ENCODE data around the gene HTR7. TPM values are rescaled to one million over a fixed set of nuclear protein-coding genes. Genes with fewer than 3 reads are reported as not detected.
A peak's percentile ranks its signal among the peaks of the same experiment; 100 is the strongest.

Gene HTR7
- total RNA-seq, 1 experiment from 2014 or later: not detected

DNA sequence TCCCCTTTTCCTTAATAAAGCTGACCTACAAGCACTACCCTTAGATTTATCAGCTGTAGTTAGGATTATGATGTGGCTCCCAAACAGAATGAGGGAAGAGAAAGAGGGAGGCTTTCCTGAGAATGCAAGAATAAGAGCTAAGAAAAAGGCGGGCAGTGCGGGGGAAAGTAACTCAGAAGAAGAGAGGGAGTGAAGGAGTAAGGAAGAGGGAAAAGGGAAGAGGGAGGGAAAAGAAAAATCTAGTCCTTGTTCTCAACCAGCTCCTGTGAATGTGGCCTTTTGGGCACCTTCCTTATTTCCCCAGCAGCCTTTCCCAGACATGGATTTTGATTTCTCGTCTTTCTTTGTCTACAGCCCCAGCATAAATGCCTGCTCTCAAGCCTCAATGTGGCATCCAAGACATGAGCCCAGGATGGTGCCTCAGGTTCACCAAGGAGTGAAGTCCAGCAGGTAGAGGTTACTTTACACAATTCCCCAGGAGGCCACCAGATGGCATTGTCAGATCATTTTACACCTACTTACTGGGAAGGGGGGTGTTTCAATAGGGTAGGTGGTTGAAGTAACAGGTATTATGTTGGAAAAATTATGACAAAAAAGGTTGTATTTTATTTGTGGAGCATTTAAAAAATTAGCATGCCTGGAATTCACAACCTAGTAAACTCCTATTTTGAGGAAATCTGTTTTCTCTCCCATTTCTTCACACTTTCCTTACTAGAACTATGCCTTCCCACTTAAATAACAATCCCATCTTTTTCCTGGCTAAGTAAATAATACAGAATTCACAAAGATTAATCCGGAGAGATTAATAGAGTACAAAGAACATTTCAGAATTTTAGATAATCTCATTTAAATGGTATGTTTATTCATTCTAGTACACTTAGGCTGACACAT lies 106.5 kb downstream of the HTR7 start:
- intact Hi-C loops (cut with micrococcal nuclease; ENCODE audit: unreplicated experiment): loop anchor here (1.0 to 2.0 kb wide), 5 partner anchors 37 to 959 kb away; partner anchors contain the start of gene RPP30

DNA sequence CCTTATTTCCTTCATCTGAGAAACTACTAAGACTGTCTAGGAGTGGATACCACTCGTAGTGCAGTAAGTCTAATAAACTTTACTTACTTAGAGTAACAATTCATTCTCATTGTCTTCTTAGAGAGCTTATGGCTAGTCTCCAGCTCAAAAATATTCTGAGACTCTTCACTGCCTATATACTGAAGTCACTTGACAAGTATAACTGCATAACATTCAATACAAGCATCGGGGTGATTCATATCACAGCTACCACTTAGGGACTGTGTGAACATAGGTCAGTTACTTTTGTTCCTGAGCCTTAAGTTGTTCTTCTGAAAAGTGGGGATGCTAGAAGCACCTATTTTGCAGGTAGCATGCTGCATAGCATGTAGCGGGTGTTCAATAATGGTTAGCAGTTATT lies 111.0 kb downstream of the HTR7 start:
- TF ChIP-seq, protein P1, sequence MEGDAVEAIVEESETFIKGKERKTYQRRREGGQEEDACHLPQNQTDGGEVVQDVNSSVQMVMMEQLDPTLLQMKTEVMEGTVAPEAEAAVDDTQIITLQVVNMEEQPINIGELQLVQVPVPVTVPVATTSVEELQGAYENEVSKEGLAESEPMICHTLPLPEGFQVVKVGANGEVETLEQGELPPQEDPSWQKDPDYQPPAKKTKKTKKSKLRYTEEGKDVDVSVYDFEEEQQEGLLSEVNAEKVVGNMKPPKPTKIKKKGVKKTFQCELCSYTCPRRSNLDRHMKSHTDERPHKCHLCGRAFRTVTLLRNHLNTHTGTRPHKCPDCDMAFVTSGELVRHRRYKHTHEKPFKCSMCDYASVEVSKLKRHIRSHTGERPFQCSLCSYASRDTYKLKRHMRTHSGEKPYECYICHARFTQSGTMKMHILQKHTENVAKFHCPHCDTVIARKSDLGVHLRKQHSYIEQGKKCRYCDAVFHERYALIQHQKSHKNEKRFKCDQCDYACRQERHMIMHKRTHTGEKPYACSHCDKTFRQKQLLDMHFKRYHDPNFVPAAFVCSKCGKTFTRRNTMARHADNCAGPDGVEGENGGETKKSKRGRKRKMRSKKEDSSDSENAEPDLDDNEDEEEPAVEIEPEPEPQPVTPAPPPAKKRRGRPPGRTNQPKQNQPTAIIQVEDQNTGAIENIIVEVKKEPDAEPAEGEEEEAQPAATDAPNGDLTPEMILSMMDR (IDR thresholded peaks at IDR 0.05; ENCODE audit: insufficient read depth in 1 of 2, low read depth in 1 of 2, low read length in 1 of 2, severe bottlenecking in 1 of 2, unreplicated experiment in 1 of 2): no peak
- Histone ChIP-seq H3K36me3 (ENCODE audit: control insufficient read depth, insufficient read depth, low read length) (no peaks in the 10 kb centered on the region), H3K4me3 (ENCODE audit: low read depth, low read length) (no peak overlapping the region), H3K4me1 (no peaks in the 10 kb centered on the region), H3K27me3 (replicated peaks; ENCODE audit: control insufficient read depth, insufficient read depth, low read length) (no peaks in the 10 kb centered on the region), H3K9me3 (no peaks in the 10 kb centered on the region)
- Mint-ChIP-seq H3K9me3 (ENCODE audit: unreplicated experiment) (no peaks in the 10 kb centered on the region), H3K27me3 (ENCODE audit: insufficient read depth, unreplicated experiment) (peaks cover 9% of the 10 kb centered on the region), H3K27ac (ENCODE audit: unreplicated experiment) (no peak overlapping the region), H3K4me3 (ENCODE audit: unreplicated experiment) (no peak overlapping the region), H3K4me1 (ENCODE audit: low read depth, unreplicated experiment) (no peaks in the 10 kb centered on the region), H3K36me3 (ENCODE audit: insufficient read depth, unreplicated experiment) (no peaks in the 10 kb centered on the region)
- intact Hi-C loops (cut with micrococcal nuclease; ENCODE audit: unreplicated experiment): no loop called here
- no peak for DNase-seq
- ChIA-PET CTCF (no interaction called here), POLR2A (no interaction called here)
- no TSS peak for BruUV-seq (replicated peaks)

More for the DNA sequence above, 106.5 kb downstream of the HTR7 start:
- Histone ChIP-seq H3K27me3 (replicated peaks; ENCODE audit: control insufficient read depth, insufficient read depth, low read length) (no peaks in the 10 kb centered on the region), H3K4me1 (no peaks in the 10 kb centered on the region), H3K9me3 (0 out of 2 replicates have a peak, but pooled peaks cover 3% of the 10 kb centered on the region), H3K36me3 (ENCODE audit: control insufficient read depth, insufficient read depth, low read length) (no peaks in the 10 kb centered on the region), H3K4me3 (ENCODE audit: low read depth, low read length) (no peak overlapping the region)
- ChIA-PET CTCF (interaction anchor here (0.6 to 1.5 kb wide), 5 partner anchors 23 to 120 kb away, joined by 3 to 5 read pairs (median 3); partner anchors contain the start of gene RPP30), POLR2A (no interaction called here)
- peaks cover 10% of the 10 kb centered on the region for H3K27me3 Mint-ChIP-seq (ENCODE audit: insufficient read depth, unreplicated experiment)
- no peaks in the 10 kb centered on the region for H3K9me3 Mint-ChIP-seq (ENCODE audit: unreplicated experiment)
- peak; percentile 52 to 70 for DNase-seq
- TF ChIP-seq, protein P1 (IDR thresholded peaks at IDR 0.05; ENCODE audit: insufficient read depth in 1 of 2, low read depth in 1 of 2, low read length in 1 of 2, severe bottlenecking in 1 of 2, unreplicated experiment in 1 of 2): peak; percentile 80 to 82
- no peaks in the 10 kb centered on the region for H3K4me1 Mint-ChIP-seq (ENCODE audit: low read depth, unreplicated experiment)
- H3K27ac Mint-ChIP-seq (ENCODE audit: unreplicated experiment): no peak overlapping the region
- no TSS peak for BruUV-seq (replicated peaks)
- no peak overlapping the region for H3K4me3 Mint-ChIP-seq (ENCODE audit: unreplicated experiment)
- no peaks in the 10 kb centered on the region for H3K36me3 Mint-ChIP-seq (ENCODE audit: insufficient read depth, unreplicated experiment)

DNA sequence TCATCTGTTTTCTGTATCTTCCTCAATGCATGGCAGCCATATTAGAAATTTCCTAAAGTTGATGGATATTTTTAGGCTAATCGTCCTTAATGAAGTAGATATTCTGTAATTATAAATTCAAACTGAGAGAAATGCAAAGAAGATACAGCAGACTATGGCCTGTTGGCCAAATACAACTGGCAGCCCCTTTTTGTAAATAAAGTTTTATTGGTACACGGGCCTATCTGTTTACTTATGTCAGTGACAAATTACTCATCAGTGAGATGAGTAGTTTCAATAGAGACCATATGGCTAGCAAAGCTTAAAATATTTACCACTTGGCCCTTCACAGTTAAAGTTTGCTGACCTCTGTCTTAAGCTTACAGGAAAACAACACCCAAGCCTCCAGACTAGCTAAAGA lies 112.3 kb downstream of the HTR7 start:
- H3K4me1 Mint-ChIP-seq (ENCODE audit: low read depth, unreplicated experiment): no peaks in the 10 kb centered on the region
- H3K27me3 Mint-ChIP-seq (ENCODE audit: insufficient read depth, unreplicated experiment): peaks cover 9% of the 10 kb centered on the region
- H3K4me3 Mint-ChIP-seq (ENCODE audit: unreplicated experiment): no peak overlapping the region
- intact Hi-C loops (cut with micrococcal nuclease; ENCODE audit: unreplicated experiment): no loop called here
- no TSS peak for BruUV-seq (replicated peaks)
- TF ChIP-seq, protein P1 (IDR thresholded peaks at IDR 0.05; ENCODE audit: insufficient read depth in 1 of 2, low read depth in 1 of 2, low read length in 1 of 2, severe bottlenecking in 1 of 2, unreplicated experiment in 1 of 2): no peak
- H3K27me3 ChIP-seq (replicated peaks; ENCODE audit: control insufficient read depth, insufficient read depth, low read length): no peaks in the 10 kb centered on the region
- no peaks in the 10 kb centered on the region for H3K9me3 ChIP-seq
- DNase-seq: no peak
- H3K4me1 ChIP-seq: no peaks in the 10 kb centered on the region
- no peaks in the 10 kb centered on the region for H3K36me3 Mint-ChIP-seq (ENCODE audit: insufficient read depth, unreplicated experiment)
- POLR2A ChIA-PET: no interaction called here
- no peak overlapping the region for H3K27ac Mint-ChIP-seq (ENCODE audit: unreplicated experiment)
- no peaks in the 10 kb centered on the region for H3K9me3 Mint-ChIP-seq (ENCODE audit: unreplicated experiment)
- no peaks in the 10 kb centered on the region for H3K36me3 ChIP-seq (ENCODE audit: control insufficient read depth, insufficient read depth, low read length)
- CTCF ChIA-PET: interaction anchor here (0.5 kb wide), 1 partner anchor 120 kb away, joined by 5 read pairs; no protein-coding TSS in a partner anchor
- no peak overlapping the region for H3K4me3 ChIP-seq (ENCODE audit: low read depth, low read length)

Data from Caco-2 (cell line).